ENCODE results near the gene TLE2.

- no peak for TF ChIP-seq POLR2AphosphoS5 (IDR thresholded peaks at IDR 0.05; ENCODE audit: low read depth, low read length)
- TF ChIP-seq CTCF (IDR thresholded peaks at IDR 0.05), result no peak
Measured at GRCh38 chr19:2978772-2979171, 50.3 kb downstream of the TLE2 start.
